ENCODE data around the gene PKLR.

PKLR gene

DNA sequence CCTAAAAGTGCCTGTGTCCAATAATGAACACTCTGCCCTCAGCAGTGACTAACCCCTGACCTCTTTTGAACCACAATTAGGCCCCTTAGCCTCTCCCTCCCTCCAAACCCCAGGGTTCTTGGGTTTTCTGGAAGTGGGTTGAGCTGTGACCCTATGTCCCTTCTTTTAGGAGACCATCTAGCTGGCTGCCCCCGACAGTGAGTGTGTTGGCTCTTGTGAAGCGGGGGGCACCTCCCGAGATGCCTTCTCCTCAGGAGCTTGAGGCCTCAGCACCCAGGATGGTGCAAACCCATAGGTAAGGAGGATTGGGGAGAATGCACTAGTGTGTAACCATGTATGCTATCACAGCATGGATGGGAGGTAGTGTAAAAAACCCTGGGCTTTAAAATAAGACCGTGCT, 26.7 kb upstream of the PKLR start:
- no peak overlapping the region for H3K4me3 ChIP-seq (ENCODE audit: low read depth in 1 of 2, low read length in 1 of 2)
- H3K36me3 ChIP-seq, result peaks cover 22% of the 10 kb centered on the region
- no peak overlapping the region for H3K27ac ChIP-seq
- peaks cover 15 to 18% of the 10 kb centered on the region in 2 experiments for H3K4me1 ChIP-seq (ENCODE audit: control insufficient read depth in 1 of 2, insufficient read depth in 1 of 2, low read depth in 1 of 2, low read length in 1 of 2)
- TF ChIP-seq, protein P1, sequence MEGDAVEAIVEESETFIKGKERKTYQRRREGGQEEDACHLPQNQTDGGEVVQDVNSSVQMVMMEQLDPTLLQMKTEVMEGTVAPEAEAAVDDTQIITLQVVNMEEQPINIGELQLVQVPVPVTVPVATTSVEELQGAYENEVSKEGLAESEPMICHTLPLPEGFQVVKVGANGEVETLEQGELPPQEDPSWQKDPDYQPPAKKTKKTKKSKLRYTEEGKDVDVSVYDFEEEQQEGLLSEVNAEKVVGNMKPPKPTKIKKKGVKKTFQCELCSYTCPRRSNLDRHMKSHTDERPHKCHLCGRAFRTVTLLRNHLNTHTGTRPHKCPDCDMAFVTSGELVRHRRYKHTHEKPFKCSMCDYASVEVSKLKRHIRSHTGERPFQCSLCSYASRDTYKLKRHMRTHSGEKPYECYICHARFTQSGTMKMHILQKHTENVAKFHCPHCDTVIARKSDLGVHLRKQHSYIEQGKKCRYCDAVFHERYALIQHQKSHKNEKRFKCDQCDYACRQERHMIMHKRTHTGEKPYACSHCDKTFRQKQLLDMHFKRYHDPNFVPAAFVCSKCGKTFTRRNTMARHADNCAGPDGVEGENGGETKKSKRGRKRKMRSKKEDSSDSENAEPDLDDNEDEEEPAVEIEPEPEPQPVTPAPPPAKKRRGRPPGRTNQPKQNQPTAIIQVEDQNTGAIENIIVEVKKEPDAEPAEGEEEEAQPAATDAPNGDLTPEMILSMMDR (IDR thresholded peaks at IDR 0.05), result no peak
- no peaks in the 10 kb centered on the region for H3K9me3 ChIP-seq
- no peaks in the 10 kb centered on the region for H3K27me3 ChIP-seq

- H3K9me3 ChIP-seq, result no peaks in the 10 kb centered on the region
Observed at GRCh38 chr1:155326631-155327037, 25.4 kb upstream of the PKLR start.

GRCh38 chr1:155326020-155326526, 24.8 kb upstream of the PKLR start:
- H3K36me3 ChIP-seq, result peaks cover 16% of the 10 kb centered on the region
- TF ChIP-seq, protein P1 (IDR thresholded peaks at IDR 0.05), result no peak
- no peak overlapping the region for H3K4me3 ChIP-seq (ENCODE audit: low read depth in 1 of 2, low read length in 1 of 2)
- H3K4me1 ChIP-seq (ENCODE audit: control insufficient read depth in 1 of 2, insufficient read depth in 1 of 2, low read depth in 1 of 2, low read length in 1 of 2), result peaks cover 30 to 37% of the 10 kb centered on the region in 2 experiments
- no peaks in the 10 kb centered on the region for H3K27me3 ChIP-seq
- no peaks in the 10 kb centered on the region for H3K9me3 ChIP-seq
- peak overlapping the region; percentile 5 for H3K27ac ChIP-seq

More at GRCh38 chr1:155326631-155327037, 25.4 kb upstream of the PKLR start:
- Histone ChIP-seq H3K4me3 (ENCODE audit: low read depth in 1 of 2, low read length in 1 of 2) (no peak overlapping the region), H3K27me3 (no peaks in the 10 kb centered on the region), H3K36me3 (peaks cover 21% of the 10 kb centered on the region), H3K27ac (no peak overlapping the region), H3K4me1 (ENCODE audit: control insufficient read depth in 1 of 2, insufficient read depth in 1 of 2, low read depth in 1 of 2, low read length in 1 of 2) (peaks cover 24 to 32% of the 10 kb centered on the region in 2 experiments)
- TF ChIP-seq, protein P1 (IDR thresholded peaks at IDR 0.05), result no peak

GRCh38 chr1:155325603-155325893, 24.3 kb upstream of the PKLR start:
- H3K4me3 ChIP-seq (ENCODE audit: low read depth in 1 of 2, low read length in 1 of 2), result no peak overlapping the region
- H3K27ac ChIP-seq, result peak overlapping the region; percentile 90
- TF ChIP-seq, protein P1 (IDR thresholded peaks at IDR 0.05), result no peak
- peaks cover 35 to 43% of the 10 kb centered on the region in 2 experiments for H3K4me1 ChIP-seq (ENCODE audit: control insufficient read depth in 1 of 2, insufficient read depth in 1 of 2, low read depth in 1 of 2, low read length in 1 of 2)
- H3K27me3 ChIP-seq, result no peaks in the 10 kb centered on the region
- H3K36me3 ChIP-seq, result peaks cover 11% of the 10 kb centered on the region
- no peaks in the 10 kb centered on the region for H3K9me3 ChIP-seq

GRCh38 chr1:155324717-155325602, 23.7 kb upstream of the PKLR start:
- Histone ChIP-seq H3K4me1 (ENCODE audit: control insufficient read depth in 1 of 2, insufficient read depth in 1 of 2, low read depth in 1 of 2, low read length in 1 of 2) (peaks cover 38 to 48% of the 10 kb centered on the region in 2 experiments), H3K4me3 (ENCODE audit: low read depth in 1 of 2, low read length in 1 of 2) (peak overlapping the region; percentile 77 to 100)

More at GRCh38 chr1:155324717-155325602, 23.7 kb upstream of the PKLR start:
- Histone ChIP-seq H3K36me3 (peaks cover 5% of the 10 kb centered on the region), H3K27ac (peak overlapping the region; percentile 90), H3K9me3 (no peaks in the 10 kb centered on the region), H3K27me3 (no peaks in the 10 kb centered on the region)
- TF ChIP-seq, protein P1 (IDR thresholded peaks at IDR 0.05), result no peak

Measured in neutrophil (primary cell).